ENCODE measurements around the gene CATSPERB.
"Not testable (repeated sequence)": the region's sequence is repeated elsewhere in the genome, so short reads cannot be mapped to it uniquely, and the experiment has no call there.

The CATSPERB gene

DNA sequence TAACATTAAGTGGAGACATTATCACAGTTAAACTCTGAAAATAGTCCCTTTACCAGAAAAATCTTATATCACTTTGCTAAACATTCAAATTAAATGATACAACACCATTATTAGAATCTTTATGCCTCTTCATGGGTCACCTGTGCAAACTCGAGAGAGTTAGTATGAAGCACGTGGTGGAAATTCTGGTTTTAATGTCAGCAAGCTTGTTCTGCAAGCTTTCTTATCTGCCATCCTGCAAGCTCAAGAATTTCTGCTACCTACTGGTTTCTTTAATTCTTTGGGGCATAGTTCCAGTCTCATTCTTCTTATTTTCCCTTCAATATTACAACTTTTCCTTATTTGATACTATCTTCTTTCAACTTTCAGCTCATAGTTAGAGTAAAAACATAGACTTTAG is 868 bp downstream of the CATSPERB start:
- DNase-seq: no peak

DNA sequence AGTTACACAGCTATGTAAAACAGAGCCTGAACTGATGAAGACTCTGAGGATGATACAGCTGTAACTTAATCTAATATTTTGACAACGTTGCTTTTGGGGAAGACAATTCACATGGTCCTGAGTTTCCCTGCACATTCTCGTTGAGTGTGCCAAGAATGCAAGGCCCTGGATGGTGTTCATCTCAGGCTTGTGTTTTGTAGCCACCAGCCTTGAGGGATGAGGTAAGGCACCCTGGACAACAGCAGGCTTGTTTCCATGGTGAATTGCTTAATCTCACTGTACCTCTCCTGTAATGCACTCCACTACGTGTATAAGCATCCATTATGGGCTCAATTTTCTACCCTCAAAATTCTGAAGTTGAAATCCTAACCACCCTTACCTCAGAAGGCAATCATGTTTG is 2.1 kb downstream of the CATSPERB start:
- DNase-seq: no peak

DNA sequence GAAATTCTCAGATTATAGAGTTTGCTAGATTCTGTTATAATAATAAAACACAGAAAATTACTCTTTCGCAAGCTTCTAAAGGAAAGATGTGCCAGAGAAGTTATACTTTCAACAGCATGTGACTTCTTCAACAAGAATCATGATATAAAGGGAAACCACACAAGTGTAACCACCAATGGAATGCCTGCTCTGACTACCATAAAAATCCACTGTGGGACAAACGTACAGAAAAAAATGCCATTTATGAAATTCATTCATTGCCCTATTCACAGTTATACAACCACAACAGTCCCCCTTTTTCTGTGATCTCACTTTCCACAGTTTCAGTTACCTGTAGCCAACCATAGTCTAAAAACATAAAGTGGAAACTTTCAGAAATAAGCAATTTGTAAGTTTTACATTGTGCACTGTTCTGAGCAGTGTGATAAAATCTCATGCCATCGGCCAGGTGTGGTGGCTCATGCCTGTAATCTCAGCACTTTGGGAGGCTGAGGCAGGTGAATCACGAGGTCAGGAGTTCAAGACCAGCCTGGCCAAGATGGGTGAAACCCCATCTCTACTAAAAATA is 3.2 kb downstream of the CATSPERB start:
- DNase-seq: no peak

DNA sequence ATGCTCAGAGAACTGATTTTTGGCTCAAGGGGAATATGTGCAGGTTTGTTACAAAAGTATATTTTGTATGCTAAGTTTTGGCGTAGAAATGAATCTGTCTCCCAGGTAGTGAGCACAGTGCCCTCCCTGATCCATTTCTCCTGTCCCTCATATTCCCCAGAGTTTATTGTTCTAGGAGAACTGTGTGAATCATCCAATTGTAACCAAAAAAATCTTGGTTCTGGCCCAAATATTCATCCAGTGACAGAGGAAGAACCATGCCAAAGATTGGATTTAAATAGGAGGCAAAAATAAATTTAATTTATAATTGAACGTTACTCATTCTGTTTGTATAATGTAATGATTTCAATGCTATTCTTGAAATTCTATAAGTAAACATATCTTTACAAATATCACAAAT is 4.8 kb downstream of the CATSPERB start:
- DNase-seq: no peak

DNA sequence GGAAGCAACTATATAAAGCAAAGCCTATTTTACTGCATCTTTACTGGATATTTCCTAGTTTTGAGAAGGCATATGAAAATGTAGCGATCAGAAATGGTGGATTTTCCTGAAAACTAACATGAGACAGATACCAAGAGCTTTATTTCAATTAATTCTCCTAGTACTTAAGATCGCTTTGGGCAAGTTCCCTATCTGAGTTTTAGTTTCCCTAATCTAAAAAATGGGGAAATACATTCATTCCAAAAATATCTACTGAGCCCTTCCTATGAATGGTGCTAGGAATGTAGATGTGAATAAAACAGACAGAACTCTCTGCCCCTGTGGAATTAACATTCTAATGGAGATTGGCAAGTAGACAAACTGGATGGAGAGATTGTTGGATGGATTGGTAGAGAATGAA is 8.4 kb downstream of the CATSPERB start:
- DNase-seq: no peak

DNA sequence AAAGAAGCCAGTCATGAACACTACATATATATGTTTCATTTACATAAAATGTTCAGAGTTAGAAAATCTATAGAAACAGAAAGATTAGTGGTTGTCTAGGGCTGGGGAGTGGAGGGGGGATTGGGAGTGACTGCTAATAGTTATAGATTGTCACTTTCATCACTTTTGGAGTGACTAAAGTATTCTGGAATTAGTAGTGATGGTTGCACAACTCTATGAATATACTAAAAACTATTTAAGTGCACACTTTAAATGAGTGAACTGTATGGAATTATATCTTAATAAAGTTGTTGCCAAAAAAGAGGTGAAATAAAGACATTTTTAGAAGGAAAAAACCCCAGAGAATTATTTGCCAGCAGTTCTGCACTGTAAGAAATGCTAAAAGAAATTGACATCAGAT is 9.5 kb downstream of the CATSPERB start:
- DNase-seq: no peak

DNA sequence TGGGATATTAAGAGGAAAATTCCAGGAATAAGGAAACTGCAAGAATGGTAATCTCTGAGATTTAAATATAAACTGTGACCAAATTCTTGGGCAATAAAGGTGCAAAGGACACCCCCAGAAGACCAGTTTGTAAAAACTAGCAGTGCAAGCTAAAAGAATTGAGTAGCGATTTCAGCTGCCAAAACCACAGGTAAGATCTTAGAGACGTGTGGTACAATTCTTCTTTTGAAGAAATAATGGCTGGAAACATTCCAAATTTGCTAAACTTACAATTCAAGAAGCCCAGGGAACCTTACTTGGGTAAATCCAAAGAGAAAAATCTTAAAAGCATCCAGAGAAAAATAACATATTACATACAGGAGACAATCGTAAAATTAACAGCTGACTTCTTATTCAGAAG is 12.0 kb downstream of the CATSPERB start:
- DNase-seq: no peak

DNA sequence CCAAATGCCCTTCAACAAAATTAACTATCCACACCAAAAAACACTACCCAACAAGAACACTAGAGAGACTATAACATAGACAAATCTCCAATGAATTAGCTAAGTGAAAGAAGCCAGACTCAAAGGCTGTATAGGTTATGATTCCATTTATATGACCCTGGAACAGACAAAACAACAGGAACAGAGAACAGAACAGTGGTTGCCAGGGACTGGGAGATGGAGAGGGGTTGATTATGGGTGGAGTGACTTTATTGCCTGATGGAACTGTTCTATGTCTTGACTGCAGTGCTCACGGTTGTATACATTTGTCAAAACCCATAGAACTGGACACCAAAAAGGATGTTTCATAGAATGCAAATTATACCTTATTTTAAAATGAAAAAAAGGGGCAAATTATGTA is 14.9 kb downstream of the CATSPERB start:
- DNase-seq: no peak

DNA sequence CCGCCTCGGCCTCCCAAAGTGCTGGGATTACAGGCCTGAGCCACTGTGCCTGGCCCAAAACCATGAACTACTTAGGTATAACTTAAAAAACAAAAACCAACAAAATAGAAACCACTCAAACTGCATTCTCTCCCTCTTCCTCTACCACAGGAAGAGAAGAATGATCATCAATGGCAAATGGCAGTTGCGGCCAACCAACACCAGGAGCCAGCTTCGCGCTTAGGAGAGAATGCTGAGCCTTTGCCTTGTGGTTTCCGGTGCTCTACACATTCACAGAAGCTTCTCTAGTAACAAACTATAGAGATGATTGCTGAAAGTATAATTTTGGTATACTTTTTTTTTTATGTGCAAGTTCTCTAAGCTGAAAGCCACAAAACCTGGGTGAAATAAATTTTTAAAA is 17.1 kb downstream of the CATSPERB start:
- no peak for DNase-seq

DNA sequence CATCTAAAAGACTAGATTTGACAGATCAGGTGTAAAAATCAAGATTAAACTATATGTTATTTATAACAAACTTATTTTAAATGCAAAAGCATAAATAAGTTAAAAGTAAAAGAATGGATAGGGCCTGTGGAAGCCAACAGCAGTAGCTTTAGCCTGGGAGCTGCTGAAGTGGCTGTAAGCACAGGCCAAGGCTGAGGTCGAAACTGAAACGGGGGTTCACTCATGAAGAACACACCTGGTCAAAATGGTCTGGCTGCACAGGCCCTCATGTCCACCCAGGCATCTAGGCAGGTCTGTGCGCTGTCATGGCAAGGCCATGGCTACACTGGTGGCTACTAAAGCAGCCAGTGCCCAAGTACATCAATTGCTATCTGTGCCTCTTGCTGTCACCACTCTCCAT is 23.1 kb downstream of the CATSPERB start:
- DNase-seq: no peak

DNA sequence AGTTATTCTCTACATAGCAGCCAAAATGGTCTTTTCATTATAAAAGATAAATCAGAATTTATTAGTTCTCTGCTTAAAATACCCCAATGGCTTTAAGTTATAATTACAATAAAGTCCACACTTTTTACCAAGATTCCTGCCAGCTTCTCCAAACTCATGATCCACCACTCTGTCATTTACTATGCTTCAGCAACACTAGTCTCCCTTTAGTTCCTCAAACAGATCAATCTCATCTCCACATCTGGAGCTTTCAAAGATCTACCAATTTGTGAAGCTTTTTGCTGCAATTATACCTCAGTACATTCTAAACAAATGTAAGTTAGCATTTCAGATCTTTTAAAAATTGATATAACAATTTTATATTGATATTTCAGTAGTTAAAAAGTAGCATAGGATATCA is 24.9 kb downstream of the CATSPERB start:
- DNase-seq: no peak

DNA sequence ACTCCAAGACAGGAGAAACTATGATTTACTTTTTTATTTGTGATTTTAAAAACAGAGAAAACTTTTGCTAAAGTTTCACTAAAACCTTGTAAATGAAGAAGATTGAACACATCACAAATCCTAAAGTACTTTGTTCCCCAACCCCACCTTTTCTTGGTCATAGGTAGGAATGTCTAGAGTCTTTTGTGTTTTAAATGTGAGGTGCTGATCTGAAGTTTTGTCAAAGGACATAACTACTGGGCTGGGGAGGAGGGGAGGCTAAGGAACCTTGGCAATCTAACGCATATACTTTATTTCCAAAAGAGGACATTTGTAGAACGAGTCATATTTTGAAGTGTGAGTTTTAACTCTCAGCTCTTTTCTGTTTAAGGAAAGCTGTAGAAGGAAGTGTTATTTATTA is 37.2 kb downstream of the CATSPERB start:
- DNase-seq: no peak

DNA sequence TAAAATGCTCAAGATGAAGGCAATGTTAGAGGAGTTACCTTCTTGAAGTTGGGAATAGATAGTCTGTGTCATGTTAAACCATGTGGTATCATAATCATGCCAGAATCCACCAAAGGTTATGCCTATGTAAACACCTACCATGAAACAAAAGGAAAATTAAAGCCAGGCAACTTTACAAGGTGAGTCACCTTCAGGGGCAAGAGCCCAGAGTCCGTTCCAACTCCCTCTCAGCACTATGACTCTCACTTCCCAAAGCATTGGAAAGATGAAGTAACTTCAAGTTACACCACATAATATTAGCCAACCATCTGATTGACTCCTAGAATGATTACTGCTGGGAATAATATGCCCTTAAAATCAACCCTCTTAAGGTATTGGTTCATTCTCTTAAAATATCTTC is 38.5 kb downstream of the CATSPERB start:
- DNase-seq: no peak

DNA sequence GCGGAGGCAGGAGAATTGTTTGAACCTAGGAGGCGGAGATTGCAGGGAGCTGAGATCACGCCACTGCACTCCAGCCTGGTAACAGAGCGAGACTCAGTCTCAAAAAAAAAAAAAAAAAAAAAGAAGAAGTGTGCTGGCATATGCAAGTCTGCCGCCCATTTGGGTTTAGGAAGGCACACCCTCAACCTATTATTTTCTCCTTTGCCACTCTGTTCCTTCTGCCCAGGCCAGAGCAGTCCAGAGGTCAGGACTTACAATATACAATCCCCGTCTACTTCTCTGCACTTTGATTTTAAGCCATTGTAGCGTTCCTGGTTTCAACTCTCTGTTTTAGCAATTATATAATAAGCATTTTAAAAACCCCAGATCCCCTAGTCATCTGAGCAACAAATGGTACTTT is 39.8 kb downstream of the CATSPERB start:
- no peak for DNase-seq

DNA sequence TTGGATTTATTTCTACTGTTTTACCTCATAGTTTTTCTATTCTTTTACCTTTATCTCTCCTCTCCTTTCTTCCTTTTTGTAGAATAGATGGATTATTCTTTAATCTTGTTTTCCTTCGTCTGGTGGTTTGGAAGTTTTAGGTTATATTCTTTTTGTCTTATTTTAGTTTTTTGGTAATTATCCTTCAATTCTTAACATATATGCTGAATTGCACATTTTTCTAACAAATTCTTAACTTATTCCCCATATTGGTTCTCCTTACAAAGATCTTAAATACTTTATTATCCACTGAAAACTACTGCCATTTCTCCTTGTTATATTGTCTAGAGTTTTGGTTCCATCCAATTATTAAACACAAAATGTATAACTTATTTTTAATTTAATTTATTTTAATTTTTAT is 42.3 kb downstream of the CATSPERB start:
- DNase-seq: no peak

DNA sequence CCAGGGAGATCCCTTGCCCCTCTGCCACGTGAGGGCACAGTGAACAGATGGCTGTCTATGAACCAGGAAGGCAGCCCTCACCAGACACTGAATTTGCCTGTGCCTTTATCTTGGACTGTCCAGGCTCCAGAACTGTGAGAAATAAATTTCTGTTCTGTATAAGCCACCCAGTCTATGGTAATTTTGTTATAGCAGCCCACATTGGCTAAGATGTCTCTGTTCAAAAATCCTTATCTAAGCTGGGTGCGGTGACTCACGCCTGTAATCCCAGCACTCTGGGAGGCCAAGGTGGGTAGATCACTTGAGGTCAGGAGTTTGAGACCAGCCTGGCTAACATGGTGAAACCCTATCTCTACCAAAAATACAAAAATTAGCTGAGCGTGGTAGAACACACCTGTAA is 44.5 kb downstream of the CATSPERB start:
- DNase-seq: not testable (repeated sequence)

DNA sequence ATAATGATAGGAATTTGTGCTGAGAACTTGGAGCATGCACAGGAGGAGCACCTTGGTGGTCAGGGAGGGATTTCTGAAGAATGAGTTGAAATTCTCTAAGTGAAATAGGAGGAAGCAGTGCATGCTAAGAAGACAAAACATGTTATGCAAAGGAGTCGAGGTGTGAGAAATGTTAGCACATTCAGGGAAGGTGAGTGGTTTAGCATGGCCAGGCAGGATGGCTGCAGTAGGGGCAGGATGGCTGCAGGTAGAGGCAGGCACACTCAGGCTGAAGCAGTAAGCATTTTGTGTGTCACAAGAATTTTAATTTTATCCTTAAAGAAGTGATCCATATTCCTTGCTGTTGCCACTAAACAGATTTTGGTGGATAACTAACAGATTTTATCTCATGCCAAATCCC is 46.3 kb downstream of the CATSPERB start:
- no peak for DNase-seq

DNA sequence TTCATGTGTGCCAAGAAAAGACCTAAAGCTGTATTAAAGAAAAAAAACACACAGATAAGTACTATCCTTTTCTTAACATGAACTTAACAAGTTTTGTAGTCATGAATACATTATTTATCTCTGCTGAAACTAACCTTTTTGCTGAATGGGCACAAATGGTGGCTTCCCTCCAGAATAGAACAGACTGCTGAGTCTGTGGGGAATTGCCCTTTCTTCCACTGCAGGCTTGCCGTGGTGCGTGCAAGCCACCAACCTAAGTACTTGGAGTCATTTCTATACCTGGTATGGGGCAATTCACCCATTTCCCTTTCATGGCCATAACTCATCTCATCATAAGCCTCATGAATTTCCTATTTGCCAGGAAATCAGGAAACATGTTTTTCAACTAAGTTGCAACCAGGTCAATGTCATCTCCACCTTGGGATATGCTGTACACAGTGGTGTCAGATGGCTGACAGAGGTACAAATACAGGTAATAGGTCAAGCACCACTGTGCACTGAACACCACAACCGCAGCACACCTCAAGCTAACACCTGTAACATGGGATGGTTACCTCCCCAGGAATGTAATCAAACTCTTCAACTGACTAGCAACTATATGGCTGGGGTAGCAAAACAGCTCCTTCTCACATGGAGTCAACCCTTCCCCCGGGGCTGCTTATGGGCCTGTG is 49.9 kb downstream of the CATSPERB start:
- DNase-seq: no peak

DNA sequence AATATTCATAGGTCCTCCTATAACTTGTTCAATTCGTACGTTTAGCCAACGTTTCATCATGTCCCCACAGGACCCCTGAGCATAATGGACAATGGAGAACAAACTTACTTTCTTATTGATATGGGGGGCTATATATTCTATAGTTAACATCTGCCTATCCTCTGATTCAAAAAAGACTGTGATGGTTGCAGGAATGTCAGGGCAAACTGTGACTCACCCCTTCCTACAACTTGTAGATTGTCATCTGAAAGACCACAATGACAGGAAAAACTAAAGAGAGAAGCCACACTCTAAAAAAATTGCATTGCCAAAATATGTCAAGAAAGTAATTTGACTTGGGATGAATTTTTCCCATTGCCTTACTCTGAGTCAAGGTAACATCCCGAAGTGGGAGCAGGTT is 50.8 kb downstream of the CATSPERB start:
- no peak for DNase-seq

DNA sequence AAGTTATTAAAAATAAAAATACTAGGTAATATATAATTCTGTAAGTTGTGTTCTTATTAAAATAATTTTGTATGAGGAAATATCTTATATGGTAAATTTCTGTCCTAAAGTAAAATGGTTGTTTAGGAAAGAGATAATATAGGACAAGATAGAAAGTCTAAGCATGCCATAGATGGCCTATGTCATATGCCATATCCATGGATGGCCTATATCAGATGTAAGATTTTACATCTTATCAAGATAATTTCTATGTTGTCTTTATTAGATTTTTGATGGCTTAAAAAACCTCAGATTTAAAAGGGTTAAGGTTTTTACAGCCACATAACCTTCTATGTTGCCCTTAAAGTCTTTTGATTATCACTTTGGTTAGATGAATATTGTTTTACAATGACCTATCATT is 52.6 kb downstream of the CATSPERB start:
- DNase-seq: no peak

DNA sequence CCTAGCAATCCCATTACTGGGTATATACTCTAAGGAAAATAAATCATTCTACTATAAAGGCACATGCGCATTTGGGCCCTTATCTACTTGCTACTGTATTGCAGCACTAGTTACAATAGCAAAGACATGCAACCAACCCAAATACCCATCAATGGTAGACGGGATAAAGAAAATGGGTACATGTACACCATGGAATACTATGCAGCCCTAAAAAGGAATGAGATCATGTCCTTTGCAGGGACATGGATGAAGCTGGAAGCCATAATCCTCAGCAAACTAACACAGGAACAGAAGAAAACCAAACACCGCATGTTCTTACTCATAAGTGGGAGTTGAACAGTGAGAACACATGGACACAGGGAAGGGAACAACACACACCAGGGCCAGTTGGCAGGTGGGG is 54.2 kb downstream of the CATSPERB start:
- DNase-seq: not testable (repeated sequence)

DNA sequence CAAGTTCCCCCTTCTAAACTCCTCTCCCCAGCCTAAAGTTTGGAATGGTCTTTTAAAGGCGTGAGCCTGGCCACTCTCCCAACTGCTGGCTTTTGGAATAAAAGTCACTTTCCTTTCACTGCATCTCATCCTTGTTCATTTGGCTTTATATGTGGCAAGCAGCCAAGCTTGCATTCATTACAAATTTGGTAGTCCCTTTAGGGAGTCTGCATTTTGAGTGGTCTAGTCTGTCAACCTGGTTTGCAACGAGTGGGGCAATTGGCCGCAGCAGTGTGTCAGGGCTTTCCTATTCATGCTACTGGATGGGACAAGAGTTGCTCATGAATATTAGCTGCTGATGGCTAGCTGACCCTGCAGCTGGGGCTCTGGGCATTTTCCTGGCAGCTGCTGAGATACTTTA is 57.0 kb downstream of the CATSPERB start:
- DNase-seq: no peak

DNA sequence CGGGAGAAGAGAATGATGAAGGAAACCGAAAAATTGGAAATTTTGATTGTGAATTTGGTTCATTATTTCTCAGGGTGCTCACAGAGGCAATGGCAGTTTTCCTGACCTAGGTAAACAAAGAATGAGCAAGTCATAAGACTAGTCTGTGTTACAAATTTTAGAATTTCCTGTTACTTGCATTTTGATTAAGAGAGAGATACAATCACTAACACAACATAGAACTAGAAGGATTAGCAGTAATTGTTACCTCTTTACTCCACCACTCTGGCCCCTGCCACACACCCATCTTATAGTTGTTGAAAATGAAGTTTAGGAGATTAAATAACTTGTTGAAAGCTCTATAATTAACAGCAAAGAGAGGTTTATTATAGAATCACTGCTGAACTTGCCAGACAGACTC is 62.0 kb downstream of the CATSPERB start:
- no peak for DNase-seq

DNA sequence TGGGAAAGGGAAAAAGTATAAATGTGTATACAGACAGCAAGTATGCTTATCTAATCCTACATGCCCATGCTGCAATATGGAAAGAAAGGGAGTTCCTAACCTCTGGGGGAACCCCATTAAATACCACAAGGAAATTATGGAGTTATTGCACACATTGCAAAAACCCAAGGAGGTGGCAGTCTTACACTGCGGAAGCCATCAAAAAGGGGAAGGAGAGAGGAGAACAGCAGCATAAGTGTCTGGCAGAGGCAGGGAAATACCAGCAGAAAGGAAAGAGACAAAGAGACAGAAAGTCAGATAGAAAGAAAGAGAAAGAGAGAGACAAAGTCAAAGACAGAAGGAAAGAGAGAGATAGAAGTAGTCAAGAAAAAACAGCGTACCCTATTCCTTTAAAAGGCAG is 64.8 kb downstream of the CATSPERB start:
- DNase-seq: not testable (repeated sequence)

DNA sequence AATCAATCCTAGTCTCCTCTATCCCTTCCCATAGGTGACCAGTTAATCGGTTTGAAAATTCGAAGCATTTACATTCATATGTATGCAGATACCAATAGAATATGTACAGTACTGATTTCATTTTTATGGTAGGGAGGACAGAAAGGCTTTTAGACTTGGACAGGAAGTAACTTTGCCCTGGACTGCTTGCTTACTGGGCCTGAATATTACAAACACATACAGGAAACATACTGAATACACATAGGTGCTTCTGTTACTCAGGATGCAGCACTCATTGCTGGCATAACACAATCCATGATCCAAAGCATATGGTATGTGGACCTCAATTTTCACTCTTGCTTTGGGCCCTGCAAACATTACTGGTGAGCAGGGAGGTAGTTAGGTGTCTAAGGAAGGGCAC is 71.1 kb downstream of the CATSPERB start:
- DNase-seq: no peak
